Neuronal stem cell (in vitro differentiated cells): ENCODE data around the gene SARS2.

Experiments
- DNase-seq: peaks from one replicate; pipeline ENCODE4 v3.0.0-alpha.2; 2013; ENCODE audit warnings: low spot score
- H2AFZ ChIP-seq: one replicate; pipeline ENCODE4 v1.6.1; 2013; ENCODE audit warnings: mild to moderate bottlenecking, low read length, inconsistent platforms
- H2AK5ac ChIP-seq: 2 replicates; pipeline ENCODE4 v1.6.1; 2013; ENCODE audit warnings: low read depth, mild to moderate bottlenecking, inconsistent platforms, low read length, moderate library complexity, mixed read lengths
- H2BK120ac ChIP-seq: 2 replicates; pipeline ENCODE4 v1.6.1; 2013; ENCODE audit warnings: low read depth, mild to moderate bottlenecking, inconsistent platforms, low read length, moderate library complexity, mixed read lengths
- H2BK12ac ChIP-seq: one replicate; pipeline ENCODE4 v1.6.1; 2013; ENCODE audit warnings: low read length, inconsistent platforms
- H2BK15ac ChIP-seq: 2 replicates; pipeline ENCODE4 v1.6.1; 2013; ENCODE audit warnings: mild to moderate bottlenecking, low read length, inconsistent platforms, mixed read lengths
- H2BK5ac ChIP-seq: one replicate; pipeline ENCODE4 v1.6.1; 2013; ENCODE audit warnings: inconsistent platforms, mild to moderate bottlenecking, low read length, moderate library complexity
- H3K14ac ChIP-seq: one replicate; pipeline ENCODE4 v1.6.1; 2013; ENCODE audit warnings: low read length, inconsistent platforms
- H3K18ac ChIP-seq: 2 replicates; pipeline ENCODE4 v1.6.1; 2013; ENCODE audit warnings: low read length, inconsistent platforms
- H3K23ac ChIP-seq: 2 replicates; pipeline ENCODE4 v1.6.1; 2013; ENCODE audit warnings: low read depth, mild to moderate bottlenecking, mixed read lengths, low read length, inconsistent platforms; ENCODE audit not compliant: poor library complexity
- H3K27ac ChIP-seq: replicated peaks from 3 replicates; pipeline ENCODE4 v1.5.1; 2013; ENCODE audit warnings: low read length, inconsistent platforms
- H3K27me3 ChIP-seq, 3 experiments: 2 replicates each; pipeline ENCODE4 v1.6.1; 2013; ENCODE audit warnings: low read length in 3 of 3, mild to moderate bottlenecking in 2 of 3, inconsistent platforms in 1 of 3, low read depth in 1 of 3, mixed read lengths in 1 of 3, moderate library complexity in 1 of 3; ENCODE audit not compliant: control insufficient read depth in 3 of 3, insufficient read depth in 3 of 3
- H3K36me3 ChIP-seq, 2 donors: replicated peaks in 1 of 2; 2 replicates each; pipeline ENCODE4 v1.6.1; 2013; ENCODE audit warnings: low read length in 2 of 2; ENCODE audit not compliant: control insufficient read depth in 2 of 2, insufficient read depth in 2 of 2
- H3K4ac ChIP-seq: 2 replicates; pipeline ENCODE4 v1.6.1; 2013; ENCODE audit warnings: inconsistent platforms, mild to moderate bottlenecking, low read length, moderate library complexity
- H3K4me1 ChIP-seq, 2 donors: 1 replicate in 1 of 2; 2 replicates in 1 of 2; pipeline ENCODE4 v1.6.1; 2013; ENCODE audit warnings: low read length in 2 of 2, low read depth in 1 of 2; ENCODE audit not compliant: control insufficient read depth in 2 of 2, insufficient read depth in 1 of 2
- H3K4me2 ChIP-seq: one replicate; pipeline ENCODE4 v1.6.1; 2013; ENCODE audit warnings: mild to moderate bottlenecking, low read length, inconsistent platforms; ENCODE audit not compliant: insufficient read depth, poor library complexity, severe bottlenecking
- H3K4me3 ChIP-seq, 2 donors: 2 replicates each; pipeline ENCODE4 v1.5.1; 2013; ENCODE audit warnings: low read length in 2 of 2, mild to moderate bottlenecking in 2 of 2, inconsistent platforms in 1 of 2, moderate library complexity in 1 of 2
- H3K79me1 ChIP-seq: one replicate; pipeline ENCODE4 v1.6.1; 2013; ENCODE audit warnings: low read depth, mild to moderate bottlenecking, inconsistent platforms, low read length, moderate library complexity
- H3K9ac ChIP-seq: one replicate; pipeline ENCODE4 v1.6.1; 2013; ENCODE audit warnings: mild to moderate bottlenecking, low read depth, low read length, inconsistent platforms; ENCODE audit not compliant: poor library complexity
- H3K9me3 ChIP-seq, 2 donors: replicated peaks in 1 of 2; 2 replicates each; pipeline versions ENCODE3 to v1.6.1; 2013; ENCODE audit warnings: low read length in 2 of 2, mild to moderate bottlenecking in 2 of 2, inconsistent platforms in 1 of 2, low read depth in 1 of 2, mixed read lengths in 1 of 2, moderate library complexity in 1 of 2; ENCODE audit not compliant: control insufficient read depth in 2 of 2, insufficient read depth in 1 of 2
- H4K8ac ChIP-seq: one replicate; pipeline ENCODE4 v1.6.1; 2013; ENCODE audit warnings: low read depth, mild to moderate bottlenecking, inconsistent platforms, low read length, moderate library complexity
- H4K91ac ChIP-seq: one replicate; pipeline ENCODE4 v1.6.1; 2013; ENCODE audit warnings: low read length, low read depth, mild to moderate bottlenecking, inconsistent platforms; ENCODE audit not compliant: poor library complexity
- WGBS, 2 donors: extraction: QIAGEN DNeasy Blood & Tissue Kit; methylation state at CpG; one replicate each; pipeline ENCODE4 v1.1.7; 2013; ENCODE audit warnings: missing lambda C conversion rate in 2 of 2, mixed read lengths in 1 of 2; ENCODE audit not compliant: insufficient read length in 2 of 2, insufficient replicate concordance in 1 of 2; ENCODE audit errors: extremely low coverage in 2 of 2; 5-methylcytosine and 5-hydroxymethylcytosine counted together

Gene SARS2

GRCh38 chr19:38953677-38954076 is 23.1 kb upstream of the SARS2 start:
- H2AFZ ChIP-seq = no peak overlapping the region
- H3K14ac ChIP-seq = no peak overlapping the region
- H3K4me2 ChIP-seq = no peak overlapping the region
- no peak for DNase-seq
- no peak overlapping the region for H2BK120ac ChIP-seq
- peaks cover 3% of the 10 kb centered on the region for H3K79me1 ChIP-seq
- H3K9me3 ChIP-seq = peaks cover 0 to 3% of the 10 kb centered on the region in 2 donors
- no peak overlapping the region for H2BK5ac ChIP-seq
- peaks cover 0 to 6% (median 0%) of the 10 kb centered on the region in 3 experiments for H3K27me3 ChIP-seq
- no peak overlapping the region for H4K8ac ChIP-seq
- peaks cover 2 to 3% of the 10 kb centered on the region in 2 donors for H3K4me1 ChIP-seq
- H3K4ac ChIP-seq = no peak overlapping the region
- no peak overlapping the region for H4K91ac ChIP-seq
- H3K23ac ChIP-seq = no peak overlapping the region
- no peak overlapping the region for H2AK5ac ChIP-seq
- H3K9ac ChIP-seq = no peak overlapping the region
- H3K27ac ChIP-seq = no peak overlapping the region
- H2BK12ac ChIP-seq = no peak overlapping the region
- WGBS, 2 donors = no CpG with 5 or more reads among the region's 4 CpGs
- H3K18ac ChIP-seq = no peak overlapping the region
- no peak overlapping the region for H3K4me3 ChIP-seq
- no peak overlapping the region for H2BK15ac ChIP-seq
- H3K36me3 ChIP-seq = peaks cover 0 to 4% of the 10 kb centered on the region in 2 donors

DNA sequence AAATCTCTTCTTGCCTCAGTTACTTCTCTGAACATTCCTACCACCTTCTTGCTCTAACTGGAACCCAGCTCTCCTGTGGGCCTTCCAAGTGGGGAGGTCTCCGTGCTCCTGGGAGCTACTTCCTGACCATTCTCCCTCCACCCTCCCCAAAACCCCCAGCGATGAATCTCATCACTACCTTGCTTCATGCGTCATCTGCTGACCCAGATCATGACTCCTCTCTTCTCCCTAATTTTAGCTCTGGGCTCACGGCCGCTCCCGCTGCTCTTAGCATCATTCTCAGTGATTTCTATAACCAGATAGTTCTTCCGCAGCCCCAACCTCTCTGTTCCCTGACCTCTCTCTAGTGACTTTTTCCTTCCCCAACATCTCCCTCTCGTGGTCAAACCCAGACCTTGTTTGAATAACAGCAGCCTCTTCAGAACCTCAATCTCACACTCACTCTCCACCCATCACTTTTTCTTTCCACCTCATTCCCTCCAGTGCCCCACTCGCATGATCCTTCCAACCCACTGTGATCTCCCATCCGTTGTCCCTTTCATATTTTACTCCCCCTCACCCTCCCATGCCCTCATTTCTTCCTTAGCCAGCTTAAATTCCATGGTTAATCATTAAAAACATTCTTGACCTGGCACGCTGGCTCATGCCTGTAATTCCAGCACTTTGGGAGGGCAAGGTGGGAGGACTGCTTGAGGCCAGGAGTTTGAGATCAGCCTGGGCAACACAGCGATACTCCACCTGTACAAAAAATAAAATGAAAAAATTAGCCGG is 22.0 kb upstream of the SARS2 start:
- Histone ChIP-seq H3K4me3 (no peak overlapping the region), H3K9ac (no peak overlapping the region), H3K18ac (no peak overlapping the region), H4K8ac (no peak overlapping the region), H2AFZ (no peak overlapping the region), H4K91ac (no peak overlapping the region), H3K4me2 (no peak overlapping the region), H2BK5ac (no peak overlapping the region), H3K36me3 (peaks cover 0 to 2% of the 10 kb centered on the region in 2 donors), H3K14ac (no peak overlapping the region), H3K4ac (no peak overlapping the region), H3K27me3 (peaks cover 0 to 6% (median 0%) of the 10 kb centered on the region in 3 experiments), H3K27ac (no peak overlapping the region), H3K9me3 (no peaks in the 10 kb centered on the region), H3K4me1 (peaks cover 2 to 3% of the 10 kb centered on the region in 2 donors), H3K23ac (no peak overlapping the region), H3K79me1 (peaks cover 3% of the 10 kb centered on the region), H2BK15ac (no peak overlapping the region), H2AK5ac (no peak overlapping the region), H2BK12ac (no peak overlapping the region), H2BK120ac (no peak overlapping the region)
- no peak for DNase-seq
- 100% methylated on average over 1 of the region's 13 CpGs; no CpG with 5 or more reads in 1 of the 2 donors for WGBS, 2 donors

- H3K4me1 ChIP-seq = peaks cover 2 to 3% of the 10 kb centered on the region in 2 donors
- H2BK12ac ChIP-seq = no peak overlapping the region
- H3K36me3 ChIP-seq = peaks cover 0 to 2% of the 10 kb centered on the region in 2 donors
- no peak overlapping the region for H4K91ac ChIP-seq
- no peak overlapping the region for H3K4me3 ChIP-seq
- WGBS, 2 donors = no CpG with 5 or more reads among the region's 3 CpGs
- H3K14ac ChIP-seq = no peak overlapping the region
- no peak overlapping the region for H2BK120ac ChIP-seq
- H3K18ac ChIP-seq = no peak overlapping the region
- H3K9ac ChIP-seq = no peak overlapping the region
- no peaks in the 10 kb centered on the region for H3K9me3 ChIP-seq
- peaks cover 3% of the 10 kb centered on the region for H3K79me1 ChIP-seq
- no peak overlapping the region for H2AK5ac ChIP-seq
- no peak overlapping the region for H3K4me2 ChIP-seq
- no peak overlapping the region for H4K8ac ChIP-seq
- no peak overlapping the region for H2BK15ac ChIP-seq
- H3K23ac ChIP-seq = no peak overlapping the region
- DNase-seq = no peak
- no peak overlapping the region for H2BK5ac ChIP-seq
- H2AFZ ChIP-seq = no peak overlapping the region
- H3K4ac ChIP-seq = no peak overlapping the region
- peaks cover 0 to 6% (median 0%) of the 10 kb centered on the region in 3 experiments for H3K27me3 ChIP-seq
- H3K27ac ChIP-seq = no peak overlapping the region
Measured at GRCh38 chr19:38951187-38951586, 20.6 kb upstream of the SARS2 start.

DNA sequence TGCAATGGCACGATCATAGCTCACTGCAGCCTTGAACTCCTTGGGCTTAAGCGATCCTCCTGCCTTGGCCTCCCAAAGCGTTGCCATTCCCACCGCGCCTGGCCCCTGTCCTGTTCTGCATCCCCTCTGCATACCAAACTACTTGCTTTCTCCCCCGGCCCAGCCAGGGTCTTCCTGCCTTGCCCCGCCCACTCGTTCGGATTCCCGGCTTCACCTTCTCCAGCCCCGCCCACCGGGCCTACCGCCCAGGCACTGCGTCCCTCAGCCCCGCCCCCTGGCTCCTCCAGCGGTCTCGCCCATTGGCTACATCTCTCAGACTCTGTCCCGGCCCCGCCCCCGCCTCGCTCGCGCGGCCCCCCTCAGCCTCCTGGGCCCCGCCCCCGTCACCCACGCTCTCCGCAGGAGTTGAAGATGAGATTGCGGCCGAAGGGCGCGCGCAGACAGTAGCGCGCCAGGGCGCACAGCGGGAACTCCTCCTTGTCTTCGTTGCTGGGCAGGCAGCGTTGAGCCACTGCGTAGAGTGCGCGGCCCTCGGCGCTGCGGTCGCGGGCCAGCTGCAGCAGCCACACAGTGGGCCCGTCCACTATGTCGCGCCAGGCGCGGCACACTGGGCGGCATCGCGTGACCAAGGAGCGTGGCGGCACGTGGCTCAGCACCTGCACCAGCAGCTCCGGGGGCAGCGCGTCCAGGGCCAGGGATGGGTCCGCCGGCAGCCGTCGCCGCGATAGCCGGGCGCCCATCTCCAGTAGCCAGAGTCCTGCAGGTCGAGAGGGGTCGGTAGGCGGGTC is 19.2 kb upstream of the SARS2 start:
- Histone ChIP-seq H3K4ac (peak overlapping the region; percentile 23), H3K23ac (peak overlapping the region; percentile 97), H3K4me1 (peaks cover 2 to 3% of the 10 kb centered on the region in 2 donors), H3K9me3 (no peaks in the 10 kb centered on the region), H4K91ac (no peak overlapping the region), H3K4me2 (peak overlapping the region; percentile 73), H3K18ac (peak overlapping the region; percentile 94), H3K9ac (peak overlapping the region; percentile 91), H3K36me3 (peaks cover 0 to 3% of the 10 kb centered on the region in 2 donors), H2BK12ac (peak overlapping the region; percentile 41), H2BK15ac (peak overlapping the region; percentile 58), H3K79me1 (peaks cover 3% of the 10 kb centered on the region), H3K4me3 (peak overlapping the region; percentile 51 to 77), H2AK5ac (peak overlapping the region; percentile 88), H4K8ac (no peak overlapping the region), H3K14ac (peak overlapping the region; percentile 71), H3K27me3 (peaks cover 0 to 6% (median 0%) of the 10 kb centered on the region in 3 experiments), H3K27ac (no peak overlapping the region), H2BK5ac (no peak overlapping the region), H2AFZ (peak overlapping the region; percentile 93), H2BK120ac (no peak overlapping the region)
- peak; percentile 80 for DNase-seq
- no CpG with 5 or more reads among the region's 72 CpGs for WGBS, 2 donors
